Measurements from ENCODE around the gene DPYSL5. TPM values are rescaled to one million over a fixed set of nuclear protein-coding genes. Genes with fewer than 3 reads are reported as not detected.

The DPYSL5 gene
- total and polyA plus RNA-seq, 2 of the 13 experiments (the other 11 are each of a cell fraction or from before 2014, with no cell fraction given): 0.15 TPM; not detected in 1

DNA sequence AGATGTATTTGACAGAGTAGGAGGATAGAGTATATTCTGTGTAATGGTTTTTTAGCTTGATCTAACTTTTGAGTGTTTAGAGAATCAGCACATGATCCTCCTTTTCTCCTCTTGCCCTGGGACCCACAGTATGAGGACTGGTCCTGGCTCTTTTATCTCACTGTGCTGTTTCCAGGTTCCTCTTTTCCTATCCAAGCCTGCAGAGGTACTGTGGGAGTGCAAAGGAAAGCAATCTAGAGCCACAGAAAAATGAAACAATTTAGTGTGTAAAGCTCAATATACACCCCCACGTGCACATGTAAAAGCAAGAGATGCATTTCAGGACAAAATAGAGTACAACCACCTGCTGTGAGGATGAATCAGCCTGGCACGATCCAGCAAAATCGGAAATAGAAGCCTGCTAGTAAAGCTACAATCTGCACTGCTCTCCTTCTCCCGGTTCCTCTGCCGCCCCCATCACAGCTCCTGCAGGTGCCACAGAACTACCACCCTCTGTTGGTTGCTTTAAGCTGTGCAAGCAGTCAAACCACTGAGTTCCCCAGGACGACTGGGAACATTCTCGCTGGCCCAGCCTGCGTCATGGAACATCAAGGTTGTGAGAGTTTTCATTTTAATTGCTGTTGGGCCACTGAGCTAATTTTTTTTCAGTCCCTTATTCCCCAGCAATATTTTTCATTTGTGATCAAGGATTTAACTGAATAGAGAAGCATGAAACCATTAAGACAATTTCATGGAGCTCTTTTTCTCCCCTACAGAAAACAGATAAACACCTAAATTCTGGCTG, 74.7 kb downstream of the DPYSL5 start (continued):
- TF ChIP-seq, protein P1, sequence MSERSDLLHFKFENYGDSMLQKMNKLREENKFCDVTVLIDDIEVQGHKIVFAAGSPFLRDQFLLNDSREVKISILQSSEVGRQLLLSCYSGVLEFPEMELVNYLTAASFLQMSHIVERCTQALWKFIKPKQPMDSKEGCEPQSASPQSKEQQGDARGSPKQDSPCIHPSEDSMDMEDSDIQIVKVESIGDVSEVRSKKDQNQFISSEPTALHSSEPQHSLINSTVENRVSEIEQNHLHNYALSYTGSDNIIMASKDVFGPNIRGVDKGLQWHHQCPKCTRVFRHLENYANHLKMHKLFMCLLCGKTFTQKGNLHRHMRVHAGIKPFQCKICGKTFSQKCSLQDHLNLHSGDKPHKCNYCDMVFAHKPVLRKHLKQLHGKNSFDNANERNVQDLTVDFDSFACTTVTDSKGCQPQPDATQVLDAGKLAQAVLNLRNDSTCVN (CRISPR knock-in tag; IDR thresholded peaks at IDR 0.05; ENCODE audit: borderline replicate concordance): 0 out of 2 replicates have a peak, but pooled peaks have one; percentile 14
- peak; percentile 55 for TF ChIP-seq STAG1 (CRISPR knock-in tag; IDR thresholded peaks at IDR 0.05)
- no peak for TF ChIP-seq ZNF747 (CRISPR knock-in tag; IDR thresholded peaks at IDR 0.05; ENCODE audit: borderline replicate concordance)
- TF ChIP-seq, protein P2, sequence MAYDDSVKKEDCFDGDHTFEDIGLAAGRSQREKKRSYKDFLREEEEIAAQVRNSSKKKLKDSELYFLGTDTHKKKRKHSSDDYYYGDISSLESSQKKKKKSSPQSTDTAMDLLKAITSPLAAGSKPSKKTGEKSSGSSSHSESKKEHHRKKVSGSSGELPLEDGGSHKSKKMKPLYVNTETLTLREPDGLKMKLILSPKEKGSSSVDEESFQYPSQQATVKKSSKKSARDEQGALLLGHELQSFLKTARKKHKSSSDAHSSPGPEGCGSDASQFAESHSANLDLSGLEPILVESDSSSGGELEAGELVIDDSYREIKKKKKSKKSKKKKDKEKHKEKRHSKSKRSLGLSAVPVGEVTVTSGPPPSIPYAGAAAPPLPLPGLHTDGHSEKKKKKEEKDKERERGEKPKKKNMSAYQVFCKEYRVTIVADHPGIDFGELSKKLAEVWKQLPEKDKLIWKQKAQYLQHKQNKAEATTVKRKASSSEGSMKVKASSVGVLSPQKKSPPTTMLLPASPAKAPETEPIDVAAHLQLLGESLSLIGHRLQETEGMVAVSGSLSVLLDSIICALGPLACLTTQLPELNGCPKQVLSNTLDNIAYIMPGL (CRISPR knock-in tag; IDR thresholded peaks at IDR 0.05; ENCODE audit: borderline replicate concordance in 1 of 2, low read depth in 1 of 2): peak; percentile 38 to 51; a peak in 1 of 4 replicates
- TF ChIP-seq ZFX (CRISPR knock-in tag; IDR thresholded peaks at IDR 0.05; ENCODE audit: low read depth): peak; percentile 32; the same call in 1 of the 2 replicates
- 0 out of 2 replicates have a peak, but pooled peaks have one; percentile 14 for TF ChIP-seq SAP130 (CRISPR knock-in tag; IDR thresholded peaks at IDR 0.05; ENCODE audit: low read depth)
- TF ChIP-seq KLF11 (CRISPR knock-in tag; IDR thresholded peaks at IDR 0.05): 0 out of 2 replicates have a peak, but pooled peaks have one; percentile 30
- TF ChIP-seq SNAI1 (CRISPR knock-in tag; IDR thresholded peaks at IDR 0.05; ENCODE audit: borderline replicate concordance): no peak
- TF ChIP-seq ZBTB7B (CRISPR knock-in tag; IDR thresholded peaks at IDR 0.05): peak; percentile 47; the same call in 1 of the 2 replicates
- TF ChIP-seq THYN1 (CRISPR knock-in tag; IDR thresholded peaks at IDR 0.05; ENCODE audit: borderline replicate concordance, low read depth): no peak
- TF ChIP-seq, protein P3, sequence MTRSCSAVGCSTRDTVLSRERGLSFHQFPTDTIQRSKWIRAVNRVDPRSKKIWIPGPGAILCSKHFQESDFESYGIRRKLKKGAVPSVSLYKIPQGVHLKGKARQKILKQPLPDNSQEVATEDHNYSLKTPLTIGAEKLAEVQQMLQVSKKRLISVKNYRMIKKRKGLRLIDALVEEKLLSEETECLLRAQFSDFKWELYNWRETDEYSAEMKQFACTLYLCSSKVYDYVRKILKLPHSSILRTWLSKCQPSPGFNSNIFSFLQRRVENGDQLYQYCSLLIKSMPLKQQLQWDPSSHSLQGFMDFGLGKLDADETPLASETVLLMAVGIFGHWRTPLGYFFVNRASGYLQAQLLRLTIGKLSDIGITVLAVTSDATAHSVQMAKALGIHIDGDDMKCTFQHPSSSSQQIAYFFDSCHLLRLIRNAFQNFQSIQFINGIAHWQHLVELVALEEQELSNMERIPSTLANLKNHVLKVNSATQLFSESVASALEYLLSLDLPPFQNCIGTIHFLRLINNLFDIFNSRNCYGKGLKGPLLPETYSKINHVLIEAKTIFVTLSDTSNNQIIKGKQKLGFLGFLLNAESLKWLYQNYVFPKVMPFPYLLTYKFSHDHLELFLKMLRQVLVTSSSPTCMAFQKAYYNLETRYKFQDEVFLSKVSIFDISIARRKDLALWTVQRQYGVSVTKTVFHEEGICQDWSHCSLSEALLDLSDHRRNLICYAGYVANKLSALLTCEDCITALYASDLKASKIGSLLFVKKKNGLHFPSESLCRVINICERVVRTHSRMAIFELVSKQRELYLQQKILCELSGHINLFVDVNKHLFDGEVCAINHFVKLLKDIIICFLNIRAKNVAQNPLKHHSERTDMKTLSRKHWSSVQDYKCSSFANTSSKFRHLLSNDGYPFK (CRISPR knock-in tag; IDR thresholded peaks at IDR 0.05; ENCODE audit: borderline replicate concordance): 0 out of 2 replicates have a peak, but pooled peaks have one; percentile 8
- TF ChIP-seq IRF2 (CRISPR knock-in tag; IDR thresholded peaks at IDR 0.05): peak; percentile 25; the same call in 1 of the 2 replicates
- TF ChIP-seq, protein P4, sequence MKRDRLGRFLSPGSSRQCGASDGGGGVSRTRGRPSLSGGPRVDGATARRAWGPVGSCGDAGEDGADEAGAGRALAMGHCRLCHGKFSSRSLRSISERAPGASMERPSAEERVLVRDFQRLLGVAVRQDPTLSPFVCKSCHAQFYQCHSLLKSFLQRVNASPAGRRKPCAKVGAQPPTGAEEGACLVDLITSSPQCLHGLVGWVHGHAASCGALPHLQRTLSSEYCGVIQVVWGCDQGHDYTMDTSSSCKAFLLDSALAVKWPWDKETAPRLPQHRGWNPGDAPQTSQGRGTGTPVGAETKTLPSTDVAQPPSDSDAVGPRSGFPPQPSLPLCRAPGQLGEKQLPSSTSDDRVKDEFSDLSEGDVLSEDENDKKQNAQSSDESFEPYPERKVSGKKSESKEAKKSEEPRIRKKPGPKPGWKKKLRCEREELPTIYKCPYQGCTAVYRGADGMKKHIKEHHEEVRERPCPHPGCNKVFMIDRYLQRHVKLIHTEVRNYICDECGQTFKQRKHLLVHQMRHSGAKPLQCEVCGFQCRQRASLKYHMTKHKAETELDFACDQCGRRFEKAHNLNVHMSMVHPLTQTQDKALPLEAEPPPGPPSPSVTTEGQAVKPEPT (CRISPR knock-in tag; IDR thresholded peaks at IDR 0.05; ENCODE audit: low read depth): no peak
- TF ChIP-seq XRCC5 (optimal IDR thresholded peaks at IDR 0.05; ENCODE audit: low read length): peak; percentile 88

Data from HepG2 (cell line).